K562 (cell line): ENCODE data around the gene SYT1. TPM values are rescaled to one million over a fixed set of nuclear protein-coding genes. Genes with fewer than 3 reads are reported as not detected.

Experiments
- ATAC-seq: fragments of 200-7000 bp; cut with Tn5 transposase; 3 replicates; pipeline ENCODE4 v1.9.1; 2020; ENCODE audit warnings: moderate library complexity
- BruUV-seq: library from RNA; stranded (reverse); fragments of 400-500 nt; replicated peaks from 2 replicates; lab custom pipeline; 2021; lab: Mats Ljungman, UMichigan
- CTCF ChIA-PET: fragments of 300-600 bp; formaldehyde crosslinking; extraction: SDS; loops from one replicate; lab custom pipeline; 2021; ENCODE audit warnings: low intra/inter-chr PET ratio; lab: Yijun Ruan, JAX
- POLR2A ChIA-PET: fragments of 300-600, 350-650 bp; sonication (Branson Sonifier 250); formaldehyde crosslinking; extraction: SDS; loops from one replicate; lab custom pipeline; 2021; ENCODE audit warnings: antibody characterized with exemption, inconsistent platforms; lab: Yijun Ruan, JAX
- DNase-seq, 4 experiments: peaks; one replicate each; pipeline versions ENCODE4 v3.0.0 to v3.0.0-alpha.2; 2011 to 2018; ENCODE audit warnings: low spot score in 3 of 4, mixed read lengths in 3 of 4; ENCODE audit errors: extremely low read depth in 1 of 4
- FAIRE-seq: peaks from 2 replicates; lab custom pipeline; 2011; peaks lifted over from hg19 to GRCh38; lab: Jason Lieb, UNC
- H2AFZ ChIP-seq: 2 replicates; pipeline ENCODE4 v1.6.0; 2011; ENCODE audit warnings: low read depth, low read length, control low read depth, inconsistent platforms
- H3K27ac ChIP-seq: fragments of 200-600 bp; 3 replicates; pipeline ENCODE4 v1.8.0; 2011; ENCODE audit warnings: low read depth, mild to moderate bottlenecking, control low read depth, inconsistent platforms, low read length, moderate library complexity, mixed read lengths; ENCODE audit errors: extremely low read depth
- H3K27me3 ChIP-seq, 2 experiments: fragments of 300-600 bp in 1 of 2; 2 replicates in 1 of 2; 3 replicates in 1 of 2; pipeline versions ENCODE4 v1.6.0 to v1.8.0; 2011; ENCODE audit warnings: inconsistent platforms in 2 of 2, low read length in 2 of 2, mild to moderate bottlenecking in 1 of 2, mixed read lengths in 1 of 2, moderate library complexity in 1 of 2; ENCODE audit not compliant: control insufficient read depth in 2 of 2, insufficient read depth in 2 of 2
- H3K36me3 ChIP-seq: fragments of 300-600 bp; 3 replicates; pipeline ENCODE4 v1.8.0; 2011; ENCODE audit warnings: mild to moderate bottlenecking, low read length, inconsistent platforms; ENCODE audit not compliant: control insufficient read depth, insufficient read depth
- H3K4me1 ChIP-seq, 2 experiments: fragments of 200-600 bp in 1 of 2; replicated peaks in 1 of 2; 2 replicates in 1 of 2; 3 replicates in 1 of 2; pipeline versions ENCODE4 v1.5.1 to v1.8.0; 2011; ENCODE audit warnings: inconsistent platforms in 2 of 2, low read length in 2 of 2, mild to moderate bottlenecking in 1 of 2, mixed read lengths in 1 of 2, moderate library complexity in 1 of 2; ENCODE audit not compliant: control insufficient read depth in 2 of 2, insufficient read depth in 2 of 2
- H3K4me2 ChIP-seq: 2 replicates; pipeline ENCODE4 v1.6.1; 2011; ENCODE audit warnings: low read length, control low read depth, inconsistent platforms, mixed read lengths; ENCODE audit not compliant: insufficient read depth
- H3K4me3 ChIP-seq: fragments of 200-600 bp; sonication (generic), shearing (Covaris generic); 2 replicates; pipeline ENCODE4 v1.5.1; 2016; ENCODE audit warnings: control low read depth, inconsistent platforms
- H3K79me2 ChIP-seq: fragments of 200-600 bp; 3 replicates; pipeline ENCODE4 v1.8.0; 2011; ENCODE audit warnings: low read length, inconsistent platforms; ENCODE audit not compliant: control insufficient read depth, insufficient read depth
- H3K9ac ChIP-seq, 2 experiments: 2 replicates each; pipeline versions ENCODE4 v1.6.0 to v1.6.1; 2011; ENCODE audit warnings: low read depth in 2 of 2, low read length in 2 of 2, control low read depth in 1 of 2, inconsistent platforms in 1 of 2, mild to moderate bottlenecking in 1 of 2, mixed read lengths in 1 of 2; ENCODE audit not compliant: insufficient read depth in 1 of 2
- H3K9me1 ChIP-seq: one replicate; pipeline ENCODE4 v1.6.0; 2011; ENCODE audit warnings: inconsistent platforms, mild to moderate bottlenecking, low read length, moderate library complexity; ENCODE audit not compliant: control insufficient read depth, insufficient read depth
- H3K9me3 ChIP-seq: replicated peaks from 2 replicates; pipeline ENCODE4 v1.5.1; 2011; ENCODE audit warnings: low read depth, low read length, inconsistent platforms; ENCODE audit not compliant: control insufficient read depth, insufficient read depth
- H4K20me1 ChIP-seq: replicated peaks from 2 replicates; pipeline ENCODE4 v1.6.1; 2011; ENCODE audit warnings: low read length, inconsistent platforms, mixed read lengths; ENCODE audit not compliant: control insufficient read depth, insufficient read depth
- ATF1 ChIP-seq, 2 experiments: fragments of 450-650 bp in 1 of 2; IDR thresholded peaks; 2 replicates each; pipeline ENCODE4 v1.6.1; 2016; ENCODE audit warnings: missing compliant biosample characterization in 1 of 2, missing genetic modification characterization in 1 of 2
- DPF2 ChIP-seq: fragments of 450-650 bp; IDR thresholded peaks from 2 replicates; pipeline ENCODE4 v1.6.1; 2016
- NCOA6 ChIP-seq: fragments of 450-650 bp; IDR thresholded peaks from 2 replicates; pipeline ENCODE4 v1.6.1; 2017; ENCODE audit warnings: mild to moderate bottlenecking
- SMARCA4 ChIP-seq: fragments of 450-650 bp; IDR thresholded peaks from 2 replicates; pipeline ENCODE4 v1.6.1; 2016
- THRAP3 ChIP-seq: fragments of 450-650 bp; IDR thresholded peaks from 2 replicates; pipeline ENCODE4 v1.6.1; 2016; ENCODE audit warnings: mild to moderate bottlenecking, inconsistent platforms, borderline replicate concordance
- ZNF347 ChIP-seq: fragments of 450-650 bp; formaldehyde crosslinking; IDR thresholded peaks from 2 replicates; pipeline ENCODE4 v1.4.0; 2020; ENCODE audit warnings: low read depth, mild to moderate bottlenecking, moderate library complexity
- ZNF778 ChIP-seq: fragments of 450-650 bp; formaldehyde crosslinking; IDR thresholded peaks from 2 replicates; pipeline ENCODE4 v1.4.0; 2020; ENCODE audit warnings: mild to moderate bottlenecking, moderate library complexity
- WGBS: fragments of 100-300 bp; shearing (Covaris generic); methylation state at CpG from one replicate; pipeline ENCODE4 v1.1.6; 2016; ENCODE audit warnings: low coverage, mixed read lengths; ENCODE audit not compliant: insufficient coverage; ENCODE audit errors: missing lambda C conversion rate; 5-methylcytosine and 5-hydroxymethylcytosine counted together
- in situ Hi-C: fragments of 300-500 bp; cut with MboI; formaldehyde crosslinking; loops from 4 replicates; pipeline ENCODE4 v1.15.0; 2018; ENCODE audit warnings: inconsistent platforms, mixed read lengths
- intact Hi-C: fragments of 100-400 bp; cut with micrococcal nuclease; formaldehyde crosslinking; loops from 2 replicates; pipeline ENCODE4 v1.14.2; 2022
- polyA plus RNA-seq, 8 experiments: library from polyadenylated mRNA; depleted of rRNA in 4 of 8; stranded (reverse) in 5 of 8; unstranded in 3 of 8; fragments of >200 nt; fragmentation: Nextera tagmentation in 2 of 8; fragmentation: Illumina TruSeq in 1 of 8; extraction: Ambion mirVana in 2 of 8; extraction: Trizol in 1 of 8; gene quantifications; 2 replicates each; pipeline versions ENCODE4 v1.2.1 to v1.2.3, GENCODE V29; 2011 to 2014; ENCODE audit warnings: inconsistent platforms in 1 of 8, missing spikeins in 1 of 8
- total RNA-seq, 7 experiments: library from RNA; depleted of rRNA in 6 of 7; stranded (reverse); fragments of >200 nt in 6 of 7; fragmentation: Illumina TruSeq in 2 of 7; extraction: Trizol in 2 of 7; gene quantifications; 2 replicates each; pipeline versions ENCODE4 v1.2.1 to v1.2.3, GENCODE V29; 2011 to 2021; ENCODE audit warnings: low replicate concordance in 1 of 7
- TF ChIP-seq, protein P1 (sequence below), 3 experiments: IDR thresholded peaks in 2 of 3; conservative IDR thresholded peaks in 1 of 3; 2 replicates each; pipeline ENCODE4 v1.5.1; 2011 to 2012; ENCODE audit warnings: low read length in 3 of 3, mild to moderate bottlenecking in 3 of 3, control low read depth in 2 of 3, improper control_type of control experiment in 1 of 3, inconsistent platforms in 1 of 3, low read depth in 1 of 3, mixed read lengths in 1 of 3, moderate library complexity in 1 of 3; ENCODE audit not compliant: insufficient read depth in 2 of 3
- TF ChIP-seq, protein P2 (sequence below): sonication (generic); formaldehyde crosslinking; IDR thresholded peaks from 2 replicates; pipeline ENCODE4 v1.8.1; 2023; ENCODE audit warnings: mild to moderate bottlenecking, missing genetic modification reagents

The SYT1 gene
- total and polyA plus RNA-seq, 9 of the 15 experiments (the other 6 are each of a cell fraction or from before 2014, with no cell fraction given), result 0.03 to 0.13 (median 0.07) TPM; not detected in 4

DNA sequence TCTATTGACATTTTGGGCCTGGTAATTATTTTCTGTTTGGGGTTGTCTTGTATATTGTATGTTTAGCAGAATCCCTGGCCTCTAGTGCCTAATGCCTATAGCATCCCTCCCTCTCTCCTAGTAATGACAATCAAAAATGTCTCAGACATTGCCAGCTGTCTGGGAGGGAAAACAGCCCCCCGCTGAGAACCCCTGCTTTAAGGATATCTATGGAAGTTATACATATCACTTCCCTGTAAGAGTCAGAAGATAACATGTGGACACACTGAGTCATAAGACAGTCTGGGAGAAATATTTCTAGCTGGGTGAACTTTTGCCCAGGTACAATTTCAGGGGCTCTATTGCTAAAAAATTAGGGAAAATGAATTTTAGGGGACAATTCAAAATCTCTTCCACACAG, 571.2 kb downstream of the SYT1 start:
- intact Hi-C loops (no loop called here), in situ Hi-C loops (no loop called here)
- H2AFZ ChIP-seq, result no peak overlapping the region
- POLR2A ChIA-PET, result no interaction called here
- CTCF ChIA-PET, result no interaction called here
- no peak overlapping the region for H3K9ac ChIP-seq
- H3K4me2 ChIP-seq, result no peak overlapping the region
- H3K27me3 ChIP-seq, result no peaks in the 10 kb centered on the region
- H3K27ac ChIP-seq, result no peak overlapping the region
- no TSS peak for BruUV-seq
- no peaks in the 10 kb centered on the region for H4K20me1 ChIP-seq
- TF ChIP-seq, protein P1, sequence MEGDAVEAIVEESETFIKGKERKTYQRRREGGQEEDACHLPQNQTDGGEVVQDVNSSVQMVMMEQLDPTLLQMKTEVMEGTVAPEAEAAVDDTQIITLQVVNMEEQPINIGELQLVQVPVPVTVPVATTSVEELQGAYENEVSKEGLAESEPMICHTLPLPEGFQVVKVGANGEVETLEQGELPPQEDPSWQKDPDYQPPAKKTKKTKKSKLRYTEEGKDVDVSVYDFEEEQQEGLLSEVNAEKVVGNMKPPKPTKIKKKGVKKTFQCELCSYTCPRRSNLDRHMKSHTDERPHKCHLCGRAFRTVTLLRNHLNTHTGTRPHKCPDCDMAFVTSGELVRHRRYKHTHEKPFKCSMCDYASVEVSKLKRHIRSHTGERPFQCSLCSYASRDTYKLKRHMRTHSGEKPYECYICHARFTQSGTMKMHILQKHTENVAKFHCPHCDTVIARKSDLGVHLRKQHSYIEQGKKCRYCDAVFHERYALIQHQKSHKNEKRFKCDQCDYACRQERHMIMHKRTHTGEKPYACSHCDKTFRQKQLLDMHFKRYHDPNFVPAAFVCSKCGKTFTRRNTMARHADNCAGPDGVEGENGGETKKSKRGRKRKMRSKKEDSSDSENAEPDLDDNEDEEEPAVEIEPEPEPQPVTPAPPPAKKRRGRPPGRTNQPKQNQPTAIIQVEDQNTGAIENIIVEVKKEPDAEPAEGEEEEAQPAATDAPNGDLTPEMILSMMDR (IDR thresholded peaks at IDR 0.05 in 2 of 3, conservative IDR thresholded peaks at IDR 0.05 in 1 of 3; ENCODE audit: insufficient read depth in 2 of 3, low read depth in 1 of 3, low read length in 3 of 3), result no peak
- TF ChIP-seq ZNF778, result no peak
- no peak for TF ChIP-seq THRAP3
- TF ChIP-seq ZNF347 (CRISPR knock-in tag), result no peak
- TF ChIP-seq SMARCA4, result no peak
- TF ChIP-seq DPF2, result no peak
- TF ChIP-seq ATF1 (CRISPR knock-in tag; IDR thresholded peaks at IDR 0.05), result no peak
- no peak for TF ChIP-seq ATF1 (tag; IDR thresholded peaks at IDR 0.05)
- TF ChIP-seq, protein P2, sequence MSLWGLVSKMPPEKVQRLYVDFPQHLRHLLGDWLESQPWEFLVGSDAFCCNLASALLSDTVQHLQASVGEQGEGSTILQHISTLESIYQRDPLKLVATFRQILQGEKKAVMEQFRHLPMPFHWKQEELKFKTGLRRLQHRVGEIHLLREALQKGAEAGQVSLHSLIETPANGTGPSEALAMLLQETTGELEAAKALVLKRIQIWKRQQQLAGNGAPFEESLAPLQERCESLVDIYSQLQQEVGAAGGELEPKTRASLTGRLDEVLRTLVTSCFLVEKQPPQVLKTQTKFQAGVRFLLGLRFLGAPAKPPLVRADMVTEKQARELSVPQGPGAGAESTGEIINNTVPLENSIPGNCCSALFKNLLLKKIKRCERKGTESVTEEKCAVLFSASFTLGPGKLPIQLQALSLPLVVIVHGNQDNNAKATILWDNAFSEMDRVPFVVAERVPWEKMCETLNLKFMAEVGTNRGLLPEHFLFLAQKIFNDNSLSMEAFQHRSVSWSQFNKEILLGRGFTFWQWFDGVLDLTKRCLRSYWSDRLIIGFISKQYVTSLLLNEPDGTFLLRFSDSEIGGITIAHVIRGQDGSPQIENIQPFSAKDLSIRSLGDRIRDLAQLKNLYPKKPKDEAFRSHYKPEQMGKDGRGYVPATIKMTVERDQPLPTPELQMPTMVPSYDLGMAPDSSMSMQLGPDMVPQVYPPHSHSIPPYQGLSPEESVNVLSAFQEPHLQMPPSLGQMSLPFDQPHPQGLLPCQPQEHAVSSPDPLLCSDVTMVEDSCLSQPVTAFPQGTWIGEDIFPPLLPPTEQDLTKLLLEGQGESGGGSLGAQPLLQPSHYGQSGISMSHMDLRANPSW (CRISPR knock-in tag), result no peak
- no peak for TF ChIP-seq NCOA6
- TF ChIP-seq, all 486 proteins: peak for 0
- WGBS, result 0% methylated on average over 1 of the region's 1 CpG
- Histone ChIP-seq H3K9me1 (no peaks in the 10 kb centered on the region), H3K9me3 (no peaks in the 10 kb centered on the region), H3K4me3 (no peak overlapping the region), H3K4me1 (no peaks in the 10 kb centered on the region), H3K79me2 (no peaks in the 10 kb centered on the region), H3K36me3 (no peaks in the 10 kb centered on the region)
- DNase-seq, result no peak
- ATAC-seq, result no peak
- FAIRE-seq, result no peak
